Measurements from ENCODE around the gene WWOX.

WWOX gene

DNA sequence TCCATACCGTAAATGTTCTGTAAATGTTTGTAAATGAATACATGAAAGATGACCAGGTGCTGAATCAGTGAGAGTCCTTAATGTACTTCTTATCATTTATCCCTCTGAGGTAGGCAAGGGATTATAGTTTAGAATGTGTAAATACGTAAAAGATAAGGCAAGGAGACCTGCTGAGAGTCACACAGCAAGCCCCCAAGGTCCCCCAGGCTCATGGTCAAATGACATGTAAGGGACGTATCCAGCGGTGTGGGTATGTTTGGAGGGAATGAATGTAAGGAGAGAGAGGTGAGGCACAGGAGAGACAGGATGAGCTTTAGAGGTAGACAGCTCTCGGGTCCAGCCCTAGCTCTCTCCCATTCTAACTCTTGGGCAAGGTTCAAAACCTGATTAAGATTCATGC, 341.8 kb downstream of the WWOX start:
- TF ChIP-seq ISL1 (CRISPR knock-in tag; IDR thresholded peaks at IDR 0.05), result no peak
- TF ChIP-seq OSR1 (CRISPR knock-in tag; IDR thresholded peaks at IDR 0.05), result no peak
- no peak for TF ChIP-seq SNAI2 (CRISPR knock-in tag; IDR thresholded peaks at IDR 0.05)

DNA sequence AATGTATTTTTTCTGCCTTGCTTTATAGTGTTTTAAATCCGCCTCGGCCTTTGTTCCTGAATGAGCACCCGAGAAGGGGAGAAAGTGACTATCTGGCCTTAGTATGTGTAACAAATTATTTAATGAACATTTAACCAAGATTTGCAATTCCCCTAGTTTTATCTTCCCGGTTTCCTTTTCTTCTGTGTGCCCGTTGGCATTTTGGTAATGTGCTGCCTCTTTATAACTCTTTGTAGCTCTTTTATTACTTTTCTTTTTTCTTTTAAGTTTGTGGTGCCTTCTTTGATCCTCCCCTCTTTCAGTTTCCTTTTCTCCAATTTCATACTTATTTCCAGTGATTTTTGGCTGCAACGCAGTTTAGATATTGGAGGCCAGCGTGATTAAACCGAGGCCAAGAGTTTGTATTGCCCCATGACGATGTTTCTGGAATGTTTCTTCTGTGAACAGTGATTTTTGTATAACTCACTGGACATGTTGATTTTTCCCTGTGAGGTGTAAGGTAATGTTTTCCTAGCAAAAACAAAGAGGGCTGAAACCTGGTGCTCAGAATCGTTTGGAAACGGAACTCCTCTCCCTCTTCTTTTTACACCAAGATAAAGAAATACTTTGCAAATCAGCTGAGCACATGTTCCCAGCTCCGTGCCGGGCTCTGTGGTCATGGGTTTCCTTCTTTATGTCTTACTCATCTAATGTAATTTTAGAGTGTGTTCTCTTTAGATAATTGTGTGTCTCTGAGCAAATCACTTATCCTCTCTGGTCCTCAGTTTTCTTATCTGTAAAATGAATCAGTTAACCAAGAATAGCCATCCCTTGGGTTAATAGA, 344.3 kb downstream of the WWOX start:
- no peak for ATAC-seq

More for the DNA sequence above, 341.8 kb downstream of the WWOX start:
- no peak for ATAC-seq

DNA sequence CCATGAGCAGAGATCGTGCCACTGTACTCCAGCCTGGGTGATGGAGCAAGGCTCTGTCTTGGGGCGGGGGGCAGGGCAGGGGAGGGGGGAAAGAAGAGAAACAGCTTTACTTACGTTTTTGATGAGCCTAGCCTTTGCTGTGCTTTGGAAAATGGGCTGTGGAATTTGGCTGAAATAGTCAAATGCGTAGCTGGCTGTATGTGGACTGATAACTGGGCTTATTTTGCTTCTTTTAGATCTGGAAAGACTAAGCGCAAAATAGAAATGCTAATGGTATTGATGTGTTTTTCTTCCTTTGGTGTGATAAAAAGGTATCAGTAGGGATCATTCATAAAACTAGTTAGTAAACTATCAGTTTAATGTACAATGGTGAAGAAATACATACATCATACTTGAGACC, 346.4 kb downstream of the WWOX start:
- TF ChIP-seq ZFP3 (CRISPR knock-in tag; IDR thresholded peaks at IDR 0.05) (no peak), ZC3H10 (CRISPR knock-in tag; IDR thresholded peaks at IDR 0.05) (no peak), ZNF70 (CRISPR knock-in tag; IDR thresholded peaks at IDR 0.05) (no peak)
- TF ChIP-seq, protein P1, sequence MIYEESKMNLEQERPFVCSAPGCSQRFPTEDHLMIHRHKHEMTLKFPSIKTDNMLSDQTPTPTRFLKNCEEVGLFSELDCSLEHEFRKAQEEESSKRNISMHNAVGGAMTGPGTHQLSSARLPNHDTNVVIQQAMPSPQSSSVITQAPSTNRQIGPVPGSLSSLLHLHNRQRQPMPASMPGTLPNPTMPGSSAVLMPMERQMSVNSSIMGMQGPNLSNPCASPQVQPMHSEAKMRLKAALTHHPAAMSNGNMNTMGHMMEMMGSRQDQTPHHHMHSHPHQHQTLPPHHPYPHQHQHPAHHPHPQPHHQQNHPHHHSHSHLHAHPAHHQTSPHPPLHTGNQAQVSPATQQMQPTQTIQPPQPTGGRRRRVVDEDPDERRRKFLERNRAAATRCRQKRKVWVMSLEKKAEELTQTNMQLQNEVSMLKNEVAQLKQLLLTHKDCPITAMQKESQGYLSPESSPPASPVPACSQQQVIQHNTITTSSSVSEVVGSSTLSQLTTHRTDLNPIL (CRISPR knock-in tag; IDR thresholded peaks at IDR 0.05; ENCODE audit: low read depth), result no peak
- ATAC-seq, result no peak

More for the DNA sequence above, 344.3 kb downstream of the WWOX start:
- TF ChIP-seq TCF4 (CRISPR knock-in tag; IDR thresholded peaks at IDR 0.05; ENCODE audit: borderline replicate concordance) (no peak), TOX (CRISPR knock-in tag; IDR thresholded peaks at IDR 0.05; ENCODE audit: borderline replicate concordance) (no peak), ZC3H10 (CRISPR knock-in tag; IDR thresholded peaks at IDR 0.05) (no peak), SNAI2 (CRISPR knock-in tag; IDR thresholded peaks at IDR 0.05) (no peak), ZNF8 (CRISPR knock-in tag; IDR thresholded peaks at IDR 0.05) (no peak), ZFP3 (CRISPR knock-in tag; IDR thresholded peaks at IDR 0.05) (no peak), ZFP30 (CRISPR knock-in tag; IDR thresholded peaks at IDR 0.05) (no peak), ARNTL (CRISPR knock-in tag; IDR thresholded peaks at IDR 0.05; ENCODE audit: borderline replicate concordance, low read depth) (no peak), OSR1 (CRISPR knock-in tag; IDR thresholded peaks at IDR 0.05) (no peak), ZNF70 (CRISPR knock-in tag; IDR thresholded peaks at IDR 0.05) (no peak), PPARA (CRISPR knock-in tag; IDR thresholded peaks at IDR 0.05; ENCODE audit: borderline replicate concordance) (no peak)
- TF ChIP-seq, protein P2, sequence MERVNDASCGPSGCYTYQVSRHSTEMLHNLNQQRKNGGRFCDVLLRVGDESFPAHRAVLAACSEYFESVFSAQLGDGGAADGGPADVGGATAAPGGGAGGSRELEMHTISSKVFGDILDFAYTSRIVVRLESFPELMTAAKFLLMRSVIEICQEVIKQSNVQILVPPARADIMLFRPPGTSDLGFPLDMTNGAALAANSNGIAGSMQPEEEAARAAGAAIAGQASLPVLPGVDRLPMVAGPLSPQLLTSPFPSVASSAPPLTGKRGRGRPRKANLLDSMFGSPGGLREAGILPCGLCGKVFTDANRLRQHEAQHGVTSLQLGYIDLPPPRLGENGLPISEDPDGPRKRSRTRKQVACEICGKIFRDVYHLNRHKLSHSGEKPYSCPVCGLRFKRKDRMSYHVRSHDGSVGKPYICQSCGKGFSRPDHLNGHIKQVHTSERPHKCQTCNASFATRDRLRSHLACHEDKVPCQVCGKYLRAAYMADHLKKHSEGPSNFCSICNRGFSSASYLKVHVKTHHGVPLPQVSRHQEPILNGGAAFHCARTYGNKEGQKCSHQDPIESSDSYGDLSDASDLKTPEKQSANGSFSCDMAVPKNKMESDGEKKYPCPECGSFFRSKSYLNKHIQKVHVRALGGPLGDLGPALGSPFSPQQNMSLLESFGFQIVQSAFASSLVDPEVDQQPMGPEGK (CRISPR knock-in tag; IDR thresholded peaks at IDR 0.05; ENCODE audit: borderline replicate concordance), result no peak

DNA sequence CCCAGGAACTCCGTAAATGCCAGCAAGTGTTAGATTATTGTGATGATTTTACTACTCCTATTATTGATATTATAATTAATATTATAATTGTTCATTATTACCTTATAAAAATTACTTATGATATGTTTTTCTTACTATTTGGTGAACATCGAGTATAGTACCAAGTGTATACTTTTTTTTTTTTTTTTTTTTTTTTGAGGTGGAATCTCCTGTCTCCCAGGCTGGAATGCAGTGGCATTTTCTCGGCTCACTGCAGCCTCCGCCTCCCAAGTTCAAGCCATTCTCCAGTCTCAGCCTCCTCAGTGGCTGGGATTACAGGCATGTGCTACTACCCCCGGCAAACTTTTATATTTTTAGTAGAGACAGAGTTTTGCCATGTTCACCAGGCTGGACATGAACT, 347.0 kb downstream of the WWOX start:
- no peak for ATAC-seq
- TF ChIP-seq RARB (CRISPR knock-in tag; IDR thresholded peaks at IDR 0.05), result no peak
- TF ChIP-seq ISL1 (CRISPR knock-in tag; IDR thresholded peaks at IDR 0.05), result no peak
- no peak for TF ChIP-seq ZNF565 (CRISPR knock-in tag; conservative IDR thresholded peaks at IDR 0.05; ENCODE audit: low read depth)
- no peak for TF ChIP-seq ZC3H10 (CRISPR knock-in tag; IDR thresholded peaks at IDR 0.05)
- TF ChIP-seq ARNTL (CRISPR knock-in tag; IDR thresholded peaks at IDR 0.05; ENCODE audit: borderline replicate concordance, low read depth), result no peak
- no peak for TF ChIP-seq GLIS3 (CRISPR knock-in tag; IDR thresholded peaks at IDR 0.05)
- TF ChIP-seq BACH2 (CRISPR knock-in tag; IDR thresholded peaks at IDR 0.05; ENCODE audit: borderline replicate concordance), result no peak
- TF ChIP-seq, protein P3, sequence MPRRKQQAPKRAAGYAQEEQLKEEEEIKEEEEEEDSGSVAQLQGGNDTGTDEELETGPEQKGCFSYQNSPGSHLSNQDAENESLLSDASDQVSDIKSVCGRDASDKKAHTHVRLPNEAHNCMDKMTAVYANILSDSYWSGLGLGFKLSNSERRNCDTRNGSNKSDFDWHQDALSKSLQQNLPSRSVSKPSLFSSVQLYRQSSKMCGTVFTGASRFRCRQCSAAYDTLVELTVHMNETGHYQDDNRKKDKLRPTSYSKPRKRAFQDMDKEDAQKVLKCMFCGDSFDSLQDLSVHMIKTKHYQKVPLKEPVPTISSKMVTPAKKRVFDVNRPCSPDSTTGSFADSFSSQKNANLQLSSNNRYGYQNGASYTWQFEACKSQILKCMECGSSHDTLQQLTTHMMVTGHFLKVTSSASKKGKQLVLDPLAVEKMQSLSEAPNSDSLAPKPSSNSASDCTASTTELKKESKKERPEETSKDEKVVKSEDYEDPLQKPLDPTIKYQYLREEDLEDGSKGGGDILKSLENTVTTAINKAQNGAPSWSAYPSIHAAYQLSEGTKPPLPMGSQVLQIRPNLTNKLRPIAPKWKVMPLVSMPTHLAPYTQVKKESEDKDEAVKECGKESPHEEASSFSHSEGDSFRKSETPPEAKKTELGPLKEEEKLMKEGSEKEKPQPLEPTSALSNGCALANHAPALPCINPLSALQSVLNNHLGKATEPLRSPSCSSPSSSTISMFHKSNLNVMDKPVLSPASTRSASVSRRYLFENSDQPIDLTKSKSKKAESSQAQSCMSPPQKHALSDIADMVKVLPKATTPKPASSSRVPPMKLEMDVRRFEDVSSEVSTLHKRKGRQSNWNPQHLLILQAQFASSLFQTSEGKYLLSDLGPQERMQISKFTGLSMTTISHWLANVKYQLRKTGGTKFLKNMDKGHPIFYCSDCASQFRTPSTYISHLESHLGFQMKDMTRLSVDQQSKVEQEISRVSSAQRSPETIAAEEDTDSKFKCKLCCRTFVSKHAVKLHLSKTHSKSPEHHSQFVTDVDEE (CRISPR knock-in tag; IDR thresholded peaks at IDR 0.05), result no peak
- no peak for TF ChIP-seq TCF4 (CRISPR knock-in tag; IDR thresholded peaks at IDR 0.05; ENCODE audit: borderline replicate concordance)

DNA sequence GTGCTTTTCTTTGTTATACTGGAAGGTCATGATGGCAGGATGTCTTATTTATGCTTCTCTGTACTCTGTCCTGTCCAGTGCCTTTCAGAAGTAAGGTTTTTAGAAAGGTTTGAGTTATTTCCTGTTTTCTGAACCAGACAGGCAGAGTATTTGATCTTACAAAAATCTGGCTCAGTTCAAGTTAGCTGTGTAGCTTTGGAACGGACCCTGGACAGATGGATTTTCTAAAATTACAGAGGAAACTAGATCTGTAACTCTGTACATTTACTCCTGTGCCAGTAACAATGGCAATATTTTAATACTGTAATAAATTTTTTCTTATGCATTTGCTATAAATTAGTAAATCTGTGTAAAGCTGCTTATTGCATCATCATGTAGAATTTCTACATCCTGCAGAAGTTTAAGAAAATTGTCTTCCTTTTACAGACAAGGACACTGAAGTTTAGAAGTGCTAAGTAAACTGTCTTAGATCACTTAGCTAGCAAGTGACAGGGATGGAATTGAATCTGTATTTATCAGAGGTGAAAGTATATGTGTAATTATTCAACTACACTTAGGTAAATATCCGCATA, 347.6 kb downstream of the WWOX start:
- ATAC-seq, result no peak
- TF ChIP-seq, protein P3 (CRISPR knock-in tag; IDR thresholded peaks at IDR 0.05), result no peak
- TF ChIP-seq ARNTL (CRISPR knock-in tag; IDR thresholded peaks at IDR 0.05; ENCODE audit: borderline replicate concordance, low read depth) (no peak), ZNF8 (CRISPR knock-in tag; IDR thresholded peaks at IDR 0.05) (no peak), SNAI2 (CRISPR knock-in tag; IDR thresholded peaks at IDR 0.05) (no peak), BACH2 (CRISPR knock-in tag; IDR thresholded peaks at IDR 0.05; ENCODE audit: borderline replicate concordance) (no peak), PPARA (CRISPR knock-in tag; IDR thresholded peaks at IDR 0.05; ENCODE audit: borderline replicate concordance) (no peak)
- TF ChIP-seq, protein P2 (CRISPR knock-in tag; IDR thresholded peaks at IDR 0.05; ENCODE audit: borderline replicate concordance), result no peak

Measured in SK-N-SH treated with all-trans-retinoic acid at 6 μM for 48 hours (cell line).